COLO829 (cell line): ENCODE data around the gene SH3PXD2B.

Experiments
- DNase-seq: peaks from one replicate; pipeline ENCODE4 v3.0.0; 2012; ENCODE audit warnings: low spot score

SH3PXD2B gene

GRCh38 chr5:172454358-172455086 lies at the start of gene SH3PXD2B:
SH3PXD2B (minus strand) TSS chr5:172454525; CDS start chr5:172454352, 173 bp downstream.
- no peak for DNase-seq

GRCh38 chr5:172502969-172503368 lies 48.6 kb upstream of the SH3PXD2B start:
- DNase-seq: no peak

GRCh38 chr5:172502410-172502809 lies 48.1 kb upstream of the SH3PXD2B start:
- DNase-seq: no peak

GRCh38 chr5:172501708-172502320 lies 47.5 kb upstream of the SH3PXD2B start:
- no peak for DNase-seq

- no peak for DNase-seq
Measured at GRCh38 chr5:172499287-172499686, 45.0 kb upstream of the SH3PXD2B start.

GRCh38 chr5:172498431-172499129 lies 44.3 kb upstream of the SH3PXD2B start:
- DNase-seq: no peak

GRCh38 chr5:172497591-172498255 lies 43.4 kb upstream of the SH3PXD2B start:
- no peak for DNase-seq

GRCh38 chr5:172496671-172497371 lies 42.5 kb upstream of the SH3PXD2B start:
- DNase-seq: no peak

GRCh38 chr5:172494630-172495505 lies 40.5 kb upstream of the SH3PXD2B start:
- no peak for DNase-seq

- DNase-seq: no peak
Measured at GRCh38 chr5:172493906-172494305, 39.6 kb upstream of the SH3PXD2B start.

GRCh38 chr5:172493461-172493860 lies 39.1 kb upstream of the SH3PXD2B start:
- DNase-seq: no peak

GRCh38 chr5:172493002-172493401 lies 38.7 kb upstream of the SH3PXD2B start:
- DNase-seq: no peak

GRCh38 chr5:172492097-172492840 lies 37.9 kb upstream of the SH3PXD2B start:
- DNase-seq: no peak

- no peak for DNase-seq
Measured at GRCh38 chr5:172491481-172491880, 37.2 kb upstream of the SH3PXD2B start.

GRCh38 chr5:172490514-172491461 lies 36.5 kb upstream of the SH3PXD2B start:
- no peak for DNase-seq

GRCh38 chr5:172488221-172488620 lies 33.9 kb upstream of the SH3PXD2B start:
- no peak for DNase-seq

GRCh38 chr5:172487671-172488070 lies 33.3 kb upstream of the SH3PXD2B start:
- no peak for DNase-seq

GRCh38 chr5:172486912-172487311 lies 32.6 kb upstream of the SH3PXD2B start:
- no peak for DNase-seq

GRCh38 chr5:172486451-172486850 lies 32.1 kb upstream of the SH3PXD2B start:
- no peak for DNase-seq
